HG03520 (cell line): Measurements from ENCODE around the gene SPATS2.
"Not testable (repeated sequence)": the region's sequence is repeated elsewhere in the genome, so short reads cannot be mapped to it uniquely, and the experiment has no call there.

Source experiments
- ATAC-seq: cut with Tn5 transposase; IDR thresholded peaks from one replicate; pipeline ENCODE4 v1.9.1; 2021; ENCODE audit warnings: mild to moderate bottlenecking, moderate library complexity; ENCODE audit not compliant: unreplicated experiment

Gene SPATS2

DNA sequence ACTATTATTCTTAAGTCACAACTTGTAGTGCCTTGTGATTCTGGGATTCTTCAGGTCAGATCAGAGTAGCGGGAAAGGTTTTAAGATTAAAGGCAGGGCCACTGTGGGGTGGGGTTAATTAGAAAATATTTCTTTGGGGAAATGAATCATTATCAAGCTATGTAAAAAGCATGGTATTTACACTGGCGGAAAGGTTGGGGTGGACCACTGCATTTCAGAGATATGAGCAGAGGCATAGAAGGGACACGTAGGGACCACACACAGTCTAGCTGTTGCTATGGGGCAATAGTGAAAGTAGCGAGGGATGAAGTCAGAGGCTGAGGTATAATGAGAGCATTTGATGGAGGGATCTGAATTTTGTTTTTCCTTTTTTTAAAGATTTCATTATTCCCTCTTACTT, 139.9 kb downstream of the SPATS2 start:
- no peak for ATAC-seq

DNA sequence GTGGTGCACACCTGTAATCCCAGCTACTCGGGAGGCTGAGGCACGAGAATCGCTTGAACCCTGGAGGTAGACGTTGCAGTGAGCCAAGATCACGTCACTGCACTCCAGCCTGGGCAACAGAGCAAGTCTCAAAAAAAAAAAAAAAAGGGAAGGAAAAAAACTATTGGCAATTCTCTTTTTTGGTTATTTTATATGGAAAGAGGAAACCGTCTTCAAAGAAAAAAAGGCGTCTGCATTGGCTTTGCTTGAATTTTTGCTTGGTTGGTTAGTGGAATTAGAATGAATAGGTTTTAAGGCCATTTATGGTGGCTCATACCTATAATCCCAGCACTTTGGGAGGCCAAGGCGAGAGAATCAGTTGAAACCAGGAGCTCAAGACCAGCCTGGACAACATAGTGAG, 142.4 kb downstream of the SPATS2 start:
- not testable (repeated sequence) for ATAC-seq

GRCh38 chr12:49511410-49511809, 144.1 kb downstream of the SPATS2 start:
- ATAC-seq = no peak

DNA sequence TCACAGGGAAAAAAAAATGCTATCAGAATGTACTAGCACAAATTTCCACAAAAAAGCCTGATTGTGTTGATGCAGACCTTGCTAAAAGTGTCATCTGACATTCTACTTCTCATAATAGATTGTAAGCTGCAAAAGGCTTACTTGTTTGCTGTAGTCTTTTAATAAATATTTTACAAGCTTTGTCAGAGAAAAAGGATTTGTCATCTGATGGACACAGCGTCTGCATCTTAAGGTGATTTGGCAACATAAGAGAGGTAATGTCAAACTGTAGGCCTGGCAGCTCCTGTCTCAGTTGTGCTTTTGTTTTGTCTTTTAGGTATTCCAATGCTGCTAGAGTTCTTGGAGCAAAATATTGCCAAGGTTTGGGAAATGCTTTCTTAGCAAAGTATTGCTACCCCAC, 145.3 kb downstream of the SPATS2 start:
- no peak for ATAC-seq

DNA sequence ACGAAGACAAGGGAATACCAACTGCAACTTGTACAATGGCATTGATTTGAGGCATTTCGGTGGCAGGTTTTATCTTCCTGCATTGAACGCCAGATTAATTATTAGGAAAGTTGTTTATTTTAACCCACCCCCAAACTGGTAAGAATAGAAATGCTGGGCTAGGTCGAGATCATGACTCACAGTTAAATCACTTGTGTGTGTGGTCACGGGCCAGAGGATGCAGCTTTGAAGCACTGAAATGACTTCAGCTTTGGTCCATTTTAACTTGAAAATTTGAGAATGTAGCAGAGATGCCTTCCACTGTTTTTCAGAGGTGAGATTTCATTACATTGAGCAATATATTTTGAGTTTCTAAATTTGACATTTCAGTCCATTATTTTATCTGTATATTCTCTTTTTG, 148.0 kb downstream of the SPATS2 start:
- ATAC-seq = no peak

- ATAC-seq = no peak
Observed at GRCh38 chr12:49518914-49519573, 151.8 kb downstream of the SPATS2 start.

DNA sequence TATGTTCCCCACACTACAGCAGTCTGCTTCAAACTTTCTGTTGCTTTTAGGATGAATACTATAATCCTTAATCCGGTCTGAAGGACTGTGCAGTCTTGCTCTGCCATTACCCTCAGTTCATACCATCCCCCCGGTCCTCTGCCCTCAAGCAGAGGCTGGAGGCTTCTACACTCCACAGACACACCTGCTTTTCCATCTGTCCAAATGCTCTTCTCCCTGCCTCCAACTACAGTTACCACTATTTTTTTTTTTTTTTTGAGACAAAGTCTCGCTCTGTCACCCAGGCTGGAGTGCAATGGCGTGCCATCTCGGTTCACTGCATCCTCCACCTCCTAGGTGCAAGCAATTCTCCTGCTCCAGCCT, 152.3 kb downstream of the SPATS2 start:
- no peak for ATAC-seq

- no peak for ATAC-seq
Observed at GRCh38 chr12:49521389-49521788, 154.1 kb downstream of the SPATS2 start.

- no peak for ATAC-seq
Observed at GRCh38 chr12:49524660-49525324, 157.5 kb downstream of the SPATS2 start.

GRCh38 chr12:49525942-49526341, 158.7 kb downstream of the SPATS2 start:
- ATAC-seq = no peak

DNA sequence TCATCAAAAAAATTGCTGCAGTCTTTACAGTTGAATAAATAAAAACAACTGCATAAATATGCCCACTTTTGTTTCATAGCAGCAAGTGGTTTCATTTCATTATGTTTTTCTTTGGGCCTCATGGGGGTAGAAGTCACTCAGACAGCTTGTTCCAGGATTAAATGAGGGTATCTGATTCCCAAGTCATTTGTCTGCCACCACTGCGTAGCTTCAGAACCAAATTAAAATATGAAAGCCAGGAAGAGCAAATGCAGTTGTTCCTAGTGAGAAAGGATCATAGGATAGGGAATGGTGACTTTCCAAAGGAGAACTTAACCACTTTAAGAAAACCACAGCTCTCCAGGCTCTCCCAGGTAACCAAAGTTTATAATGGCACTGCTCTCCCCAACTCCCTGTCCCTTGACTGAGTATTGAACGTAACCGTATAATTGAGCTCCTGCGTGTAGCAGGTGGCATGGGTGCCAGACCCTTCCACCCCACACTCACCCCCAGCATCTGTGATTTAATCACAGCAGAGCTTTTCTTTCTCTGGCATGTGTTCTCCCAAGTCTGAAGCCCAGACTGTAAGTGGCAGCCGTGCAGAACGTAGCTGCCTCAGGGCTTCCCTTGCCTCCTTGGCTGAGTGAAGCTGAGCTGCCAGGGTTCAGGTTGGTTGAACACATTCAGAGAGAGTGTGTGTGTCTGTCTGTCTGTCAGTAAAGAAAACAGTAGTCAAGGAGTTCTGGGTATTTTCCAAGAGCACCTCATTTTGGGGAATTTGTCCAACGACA, 160.3 kb downstream of the SPATS2 start:
- ATAC-seq = no peak

- no peak for ATAC-seq
Observed at GRCh38 chr12:49529414-49529813, 162.2 kb downstream of the SPATS2 start.

DNA sequence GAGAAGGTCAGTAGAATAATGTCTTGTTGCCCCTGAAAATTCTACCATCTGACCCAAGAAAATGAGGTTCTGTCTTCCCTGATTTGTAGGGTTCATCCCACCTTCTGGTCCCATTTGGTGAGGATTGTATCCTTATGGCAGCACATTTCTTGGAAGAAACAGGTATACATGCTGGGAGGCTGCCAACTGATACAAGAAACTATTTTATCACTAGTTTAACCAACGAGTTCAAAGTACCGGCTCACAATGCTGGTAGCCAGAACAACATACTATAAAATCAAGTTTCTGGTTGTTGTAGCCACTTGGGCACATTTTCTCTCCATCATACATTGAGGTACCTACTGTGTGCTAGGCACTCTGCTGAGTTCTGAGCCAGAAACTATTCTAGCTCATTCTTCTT, 164.5 kb downstream of the SPATS2 start:
- no peak for ATAC-seq

- no peak for ATAC-seq
Observed at GRCh38 chr12:49533331-49533730, 166.1 kb downstream of the SPATS2 start.

- ATAC-seq = not testable (repeated sequence)
Observed at GRCh38 chr12:49534122-49534521, 166.9 kb downstream of the SPATS2 start.

GRCh38 chr12:49534731-49535278, 167.5 kb downstream of the SPATS2 start:
- ATAC-seq = no peak

GRCh38 chr12:49535921-49536525, 168.8 kb downstream of the SPATS2 start:
- ATAC-seq = no peak

GRCh38 chr12:49536526-49537071, 169.3 kb downstream of the SPATS2 start:
- ATAC-seq = no peak

DNA sequence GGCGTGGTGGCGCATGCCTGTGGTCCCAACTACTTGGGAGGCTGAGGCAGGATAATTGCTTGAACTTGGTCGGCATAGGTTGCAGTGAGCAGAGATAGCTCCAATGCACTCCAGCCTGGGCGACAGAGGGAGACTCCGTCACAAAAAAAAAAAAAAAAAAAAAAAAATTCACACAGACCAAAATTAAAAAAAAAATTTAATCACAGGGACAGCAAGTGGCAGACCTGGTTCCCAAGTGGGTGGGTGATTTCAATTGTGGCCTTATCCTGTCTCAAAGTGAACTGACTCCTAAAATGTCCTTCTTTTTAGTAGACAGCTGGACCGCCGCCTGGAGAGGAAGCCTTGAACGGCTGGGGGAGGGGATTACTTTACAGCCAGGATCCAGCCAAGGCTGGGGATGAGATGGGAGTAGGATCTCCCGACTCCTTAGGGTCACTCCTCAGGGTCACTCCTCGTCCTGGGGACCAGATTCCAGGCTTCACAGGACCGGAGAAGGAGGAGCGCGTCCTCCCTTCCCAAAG, 170.0 kb downstream of the SPATS2 start:
- no peak for ATAC-seq

DNA sequence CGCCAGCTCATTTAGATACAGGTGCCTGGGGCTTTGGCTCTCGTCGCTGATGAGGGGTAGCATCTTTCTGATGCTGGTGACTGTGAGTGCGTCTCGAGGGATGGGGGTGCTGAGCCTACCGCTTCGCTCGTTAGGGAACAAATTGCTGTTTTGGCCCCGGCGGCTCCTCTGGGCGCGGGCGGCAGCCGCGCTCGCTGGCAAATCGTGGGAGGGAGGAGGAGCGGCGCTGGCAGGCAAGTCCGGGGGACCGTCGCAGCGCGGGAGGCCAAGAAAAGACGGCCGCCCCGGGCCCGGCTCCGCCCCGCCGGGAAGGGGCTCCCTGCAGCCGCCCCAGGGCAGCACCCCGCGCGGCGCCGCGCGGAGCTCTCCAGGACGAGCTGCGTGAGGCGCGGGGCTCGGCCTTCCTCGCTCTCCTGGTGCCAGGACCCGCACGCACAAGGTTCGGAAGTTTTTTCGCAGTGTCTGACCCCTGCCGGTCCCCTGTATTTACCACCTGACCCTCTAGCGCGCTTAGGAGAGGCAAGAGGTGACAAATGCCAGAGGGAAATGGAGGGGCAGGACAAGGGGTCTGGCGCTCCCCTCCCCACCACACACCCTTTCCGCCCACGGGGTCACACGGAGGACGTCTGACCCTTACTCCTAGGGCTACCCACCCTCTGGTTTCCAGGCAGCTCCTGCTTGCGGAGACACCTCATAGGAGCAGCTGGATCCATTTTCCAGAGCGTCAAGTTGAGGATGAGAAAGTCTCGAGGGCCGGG, 170.7 kb downstream of the SPATS2 start:
- ATAC-seq = no peak
